Kidney (tissue), 14 donors: ENCODE data around the gene TMPRSS11D. TPM values are rescaled to one million over a fixed set of nuclear protein-coding genes. Genes with fewer than 3 reads are reported as not detected.

Experiments used
- DNase-seq, 5 donors: peaks; one replicate each; pipeline ENCODE4 v3.0.0-alpha.2; 2013 to 2020
- FAIRE-seq: peaks from 2 replicates; lab custom pipeline; 2012; peaks lifted over from hg19 to GRCh38; lab: Jason Lieb, UNC
- H3K27ac ChIP-seq, 2 donors: one replicate each; pipeline ENCODE4 v1.7.0; 2013; ENCODE audit warnings: low read depth in 2 of 2, low read length in 2 of 2, inconsistent platforms in 1 of 2
- H3K27me3 ChIP-seq: one replicate; pipeline ENCODE4 v1.7.1; 2013; ENCODE audit warnings: low read length, inconsistent platforms; ENCODE audit not compliant: control insufficient read depth, insufficient read depth
- H3K36me3 ChIP-seq, 3 donors: one replicate each; pipeline versions ENCODE4 v1.7.0 to v1.7.1; 2013; ENCODE audit warnings: low read length in 3 of 3, control low read depth in 1 of 3, inconsistent platforms in 1 of 3; ENCODE audit not compliant: insufficient read depth in 3 of 3, control insufficient read depth in 2 of 3
- H3K4me1 ChIP-seq, 3 donors: one replicate each; pipeline versions ENCODE4 v1.7.0 to v1.7.1; 2013; ENCODE audit warnings: low read length in 3 of 3, inconsistent platforms in 1 of 3, low read depth in 1 of 3; ENCODE audit not compliant: control insufficient read depth in 2 of 3, insufficient read depth in 2 of 3
- H3K4me3 ChIP-seq, 3 donors: one replicate each; pipeline versions ENCODE4 v1.7.0 to v1.8.1; 2013; ENCODE audit warnings: low read length in 3 of 3, control low read depth in 1 of 3, inconsistent platforms in 1 of 3
- H3K9ac ChIP-seq, 3 donors: one replicate each; pipeline versions ENCODE4 v1.7.0 to v1.7.1; 2013; ENCODE audit warnings: low read length in 3 of 3, control low read depth in 1 of 3, inconsistent platforms in 1 of 3
- H3K9me3 ChIP-seq, 3 donors: one replicate each; pipeline versions ENCODE4 v1.7.0 to v1.7.1; 2013; ENCODE audit warnings: low read length in 3 of 3, control low read depth in 1 of 3, inconsistent platforms in 1 of 3; ENCODE audit not compliant: control insufficient read depth in 2 of 3, insufficient read depth in 1 of 3
- CTCF ChIP-seq: IDR thresholded peaks from 3 replicates; pipeline ENCODE4 v1.5.1; 2012; ENCODE audit warnings: mild to moderate bottlenecking, moderate library complexity, borderline replicate concordance; ENCODE audit not compliant: insufficient read depth; ENCODE audit errors: extremely low read depth
- intact Hi-C: fragments of 100-400 bp; cut with DNase I; formaldehyde crosslinking; loops from one replicate; pipeline ENCODE4 v1.11.1; 2022
- polyA plus RNA-seq: library from polyadenylated mRNA; stranded (reverse); fragments of 350-450 nt; fragmentation: Illumina TruSeq; extraction: RNeasy Lipid Tissue Mini Kit (QIAGEN cat#74804); gene quantifications from one replicate; pipeline ENCODE4 v1.2.3, GENCODE V29; 2014; ENCODE audit warnings: low read depth, low replicate concordance; ENCODE audit not compliant: insufficient read depth
- total RNA-seq: library from RNA; stranded (reverse); fragmentation: NEBNext Ultra II Directional; extraction: Animal tissue kit (Norgen Biotek cat#: 25700); gene quantifications from one replicate; pipeline ENCODE4 v1.2.1, GENCODE V29; 2021
- donor health status: control.
- donor health status: control.
- donor health status: control.
- donor health status: control.
- donor health status: control.
- donor health status: DM: yes; HTN: yes; CAD: no.
- donor health status: Normal renal cell carcinoma (clear cell type).

TMPRSS11D gene
- total and polyA plus RNA-seq, 2 donors from 2014 or later, result not detected

GRCh38 chr4:67884701-67885100, 899 bp upstream of the TMPRSS11D start:
- TF ChIP-seq CTCF, result no peak

GRCh38 chr4:67883458-67883857, 344 bp downstream of the TMPRSS11D start:
- Histone ChIP-seq H3K9me3 (no peaks in the 10 kb centered on the region), H3K27ac (no peak overlapping the region), H3K4me1 (no peaks in the 10 kb centered on the region), H3K9ac (no peak overlapping the region), H3K27me3 (no peaks in the 10 kb centered on the region), H3K4me3 (no peak overlapping the region), H3K36me3 (no peaks in the 10 kb centered on the region)
- DNase-seq (no peak), FAIRE-seq (no peak)
- intact Hi-C loops, result no loop called here
- TF ChIP-seq CTCF, result no peak

More at GRCh38 chr4:67884701-67885100, 899 bp upstream of the TMPRSS11D start:
- Histone ChIP-seq H3K27me3 (no peaks in the 10 kb centered on the region), H3K36me3 (no peaks in the 10 kb centered on the region), H3K9me3 (no peaks in the 10 kb centered on the region), H3K27ac (no peak overlapping the region), H3K4me3 (no peak overlapping the region), H3K4me1 (no peaks in the 10 kb centered on the region), H3K9ac (no peak overlapping the region)
- intact Hi-C loops, result no loop called here
- no peak for DNase-seq
- FAIRE-seq, result no peak

GRCh38 chr4:67880866-67881610, 2.8 kb downstream of the TMPRSS11D start:
- Histone ChIP-seq H3K4me1 (no peaks in the 10 kb centered on the region), H3K27ac (no peak overlapping the region), H3K4me3 (no peak overlapping the region), H3K9ac (no peak overlapping the region), H3K27me3 (no peaks in the 10 kb centered on the region), H3K9me3 (no peaks in the 10 kb centered on the region), H3K36me3 (no peaks in the 10 kb centered on the region)
- intact Hi-C loops, result no loop called here
- FAIRE-seq (no peak), DNase-seq (no peak)
- TF ChIP-seq CTCF, result no peak

GRCh38 chr4:67879486-67879885, 4.3 kb downstream of the TMPRSS11D start:
- H3K27me3 ChIP-seq, result no peaks in the 10 kb centered on the region
- no peak overlapping the region for H3K27ac ChIP-seq
- no peak overlapping the region for H3K4me3 ChIP-seq
- FAIRE-seq (no peak), DNase-seq (no peak)
- no peak for TF ChIP-seq CTCF
- H3K4me1 ChIP-seq, result no peaks in the 10 kb centered on the region
- intact Hi-C loops, result no loop called here
- H3K36me3 ChIP-seq, result no peaks in the 10 kb centered on the region
- no peak overlapping the region for H3K9ac ChIP-seq
- no peaks in the 10 kb centered on the region for H3K9me3 ChIP-seq
